Kidney (tissue), 14 donors: ENCODE results near the gene TNPO1. TPM values are rescaled to one million over a fixed set of nuclear protein-coding genes. Genes with fewer than 3 reads are reported as not detected.
"Not testable (repeated sequence)": the region's sequence is repeated elsewhere in the genome, so short reads cannot be mapped to it uniquely, and the experiment has no call there.

Experiments used
- DNase-seq, 5 donors: peaks; one replicate each; pipeline ENCODE4 v3.0.0-alpha.2; 2013 to 2020
- FAIRE-seq: peaks from 2 replicates; lab custom pipeline; 2012; peaks lifted over from hg19 to GRCh38; lab: Jason Lieb, UNC
- H3K27ac ChIP-seq, 2 donors: one replicate each; pipeline ENCODE4 v1.7.0; 2013; ENCODE audit warnings: low read depth in 2 of 2, low read length in 2 of 2, inconsistent platforms in 1 of 2
- H3K27me3 ChIP-seq: one replicate; pipeline ENCODE4 v1.7.1; 2013; ENCODE audit warnings: low read length, inconsistent platforms; ENCODE audit not compliant: control insufficient read depth, insufficient read depth
- H3K36me3 ChIP-seq, 3 donors: one replicate each; pipeline versions ENCODE4 v1.7.0 to v1.7.1; 2013; ENCODE audit warnings: low read length in 3 of 3, control low read depth in 1 of 3, inconsistent platforms in 1 of 3; ENCODE audit not compliant: insufficient read depth in 3 of 3, control insufficient read depth in 2 of 3
- H3K4me1 ChIP-seq, 3 donors: one replicate each; pipeline versions ENCODE4 v1.7.0 to v1.7.1; 2013; ENCODE audit warnings: low read length in 3 of 3, inconsistent platforms in 1 of 3, low read depth in 1 of 3; ENCODE audit not compliant: control insufficient read depth in 2 of 3, insufficient read depth in 2 of 3
- H3K4me3 ChIP-seq, 3 donors: one replicate each; pipeline versions ENCODE4 v1.7.0 to v1.8.1; 2013; ENCODE audit warnings: low read length in 3 of 3, control low read depth in 1 of 3, inconsistent platforms in 1 of 3
- H3K9ac ChIP-seq, 3 donors: one replicate each; pipeline versions ENCODE4 v1.7.0 to v1.7.1; 2013; ENCODE audit warnings: low read length in 3 of 3, control low read depth in 1 of 3, inconsistent platforms in 1 of 3
- H3K9me3 ChIP-seq, 3 donors: one replicate each; pipeline versions ENCODE4 v1.7.0 to v1.7.1; 2013; ENCODE audit warnings: low read length in 3 of 3, control low read depth in 1 of 3, inconsistent platforms in 1 of 3; ENCODE audit not compliant: control insufficient read depth in 2 of 3, insufficient read depth in 1 of 3
- intact Hi-C: fragments of 100-400 bp; cut with DNase I; formaldehyde crosslinking; loops from one replicate; pipeline ENCODE4 v1.11.1; 2022
- polyA plus RNA-seq: library from polyadenylated mRNA; stranded (reverse); fragments of 350-450 nt; fragmentation: Illumina TruSeq; extraction: RNeasy Lipid Tissue Mini Kit (QIAGEN cat#74804); gene quantifications from one replicate; pipeline ENCODE4 v1.2.3, GENCODE V29; 2014; ENCODE audit warnings: low read depth, low replicate concordance; ENCODE audit not compliant: insufficient read depth
- total RNA-seq: library from RNA; stranded (reverse); fragmentation: NEBNext Ultra II Directional; extraction: Animal tissue kit (Norgen Biotek cat#: 25700); gene quantifications from one replicate; pipeline ENCODE4 v1.2.1, GENCODE V29; 2021
- TF ChIP-seq, protein P1 (sequence below): IDR thresholded peaks from 3 replicates; pipeline ENCODE4 v1.5.1; 2012; ENCODE audit warnings: mild to moderate bottlenecking, moderate library complexity, borderline replicate concordance; ENCODE audit not compliant: insufficient read depth; ENCODE audit errors: extremely low read depth
- donor health status: control.
- donor health status: control.
- donor health status: control.
- donor health status: control.
- donor health status: control.
- donor health status: DM: yes; HTN: yes; CAD: no.
- donor health status: Normal renal cell carcinoma (clear cell type).

Gene TNPO1
- total and polyA plus RNA-seq, 2 donors from 2014 or later = 15.6 to 86.6 TPM

DNA sequence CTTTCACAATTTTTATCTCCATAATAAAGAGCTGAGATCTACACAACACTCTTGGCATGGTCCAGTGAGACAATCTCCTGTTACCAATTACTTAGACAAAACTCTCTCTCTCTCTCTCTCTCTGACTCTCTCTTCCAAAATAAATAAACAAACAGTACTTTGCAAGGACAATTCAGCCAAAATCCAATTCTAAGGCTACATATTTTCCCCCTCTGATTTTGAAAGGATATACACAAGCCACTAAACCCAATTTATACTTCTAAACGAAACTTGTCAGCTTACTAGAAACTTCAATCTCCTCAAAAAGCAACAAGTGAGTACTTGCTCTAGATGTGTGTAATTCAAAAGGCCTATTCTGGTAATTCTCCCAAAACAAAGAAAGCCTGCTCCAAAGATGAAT, 26.3 kb upstream of the TNPO1 start:
- intact Hi-C loops = no loop called here
- DNase-seq (no peak), FAIRE-seq (no peak)
- Histone ChIP-seq H3K27ac (no peak overlapping the region), H3K9me3 (no peaks in the 10 kb centered on the region), H3K4me3 (no peak overlapping the region), H3K9ac (no peak overlapping the region), H3K27me3 (no peaks in the 10 kb centered on the region), H3K36me3 (no peaks in the 10 kb centered on the region), H3K4me1 (no peaks in the 10 kb centered on the region)
- TF ChIP-seq, protein P1, sequence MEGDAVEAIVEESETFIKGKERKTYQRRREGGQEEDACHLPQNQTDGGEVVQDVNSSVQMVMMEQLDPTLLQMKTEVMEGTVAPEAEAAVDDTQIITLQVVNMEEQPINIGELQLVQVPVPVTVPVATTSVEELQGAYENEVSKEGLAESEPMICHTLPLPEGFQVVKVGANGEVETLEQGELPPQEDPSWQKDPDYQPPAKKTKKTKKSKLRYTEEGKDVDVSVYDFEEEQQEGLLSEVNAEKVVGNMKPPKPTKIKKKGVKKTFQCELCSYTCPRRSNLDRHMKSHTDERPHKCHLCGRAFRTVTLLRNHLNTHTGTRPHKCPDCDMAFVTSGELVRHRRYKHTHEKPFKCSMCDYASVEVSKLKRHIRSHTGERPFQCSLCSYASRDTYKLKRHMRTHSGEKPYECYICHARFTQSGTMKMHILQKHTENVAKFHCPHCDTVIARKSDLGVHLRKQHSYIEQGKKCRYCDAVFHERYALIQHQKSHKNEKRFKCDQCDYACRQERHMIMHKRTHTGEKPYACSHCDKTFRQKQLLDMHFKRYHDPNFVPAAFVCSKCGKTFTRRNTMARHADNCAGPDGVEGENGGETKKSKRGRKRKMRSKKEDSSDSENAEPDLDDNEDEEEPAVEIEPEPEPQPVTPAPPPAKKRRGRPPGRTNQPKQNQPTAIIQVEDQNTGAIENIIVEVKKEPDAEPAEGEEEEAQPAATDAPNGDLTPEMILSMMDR = no peak

DNA sequence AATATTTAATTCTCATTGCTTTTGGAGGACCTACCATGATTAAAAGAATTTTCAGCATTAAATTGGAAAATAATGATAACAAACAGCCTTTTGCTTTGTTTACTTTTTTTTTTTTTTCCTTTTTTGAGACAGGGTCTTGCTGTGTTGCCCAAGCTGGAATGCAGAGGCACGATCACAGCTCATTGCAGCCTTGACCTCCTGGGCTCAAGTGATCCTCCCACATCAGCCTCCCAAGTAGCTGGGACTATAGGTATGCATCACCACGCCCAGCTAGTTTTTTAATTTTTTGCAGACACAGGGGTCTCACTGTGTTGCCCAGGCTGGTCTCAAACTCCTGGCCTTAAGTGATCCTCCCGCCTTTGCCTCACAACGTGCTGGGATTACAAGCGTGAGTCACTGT, 23.8 kb upstream of the TNPO1 start:
- H3K4me3 ChIP-seq, DNase-seq, H3K27ac ChIP-seq, H3K4me1 ChIP-seq, intact Hi-C loops, H3K9ac ChIP-seq, H3K36me3 ChIP-seq, FAIRE-seq, H3K9me3 ChIP-seq, H3K27me3 ChIP-seq: not testable (repeated sequence)

DNA sequence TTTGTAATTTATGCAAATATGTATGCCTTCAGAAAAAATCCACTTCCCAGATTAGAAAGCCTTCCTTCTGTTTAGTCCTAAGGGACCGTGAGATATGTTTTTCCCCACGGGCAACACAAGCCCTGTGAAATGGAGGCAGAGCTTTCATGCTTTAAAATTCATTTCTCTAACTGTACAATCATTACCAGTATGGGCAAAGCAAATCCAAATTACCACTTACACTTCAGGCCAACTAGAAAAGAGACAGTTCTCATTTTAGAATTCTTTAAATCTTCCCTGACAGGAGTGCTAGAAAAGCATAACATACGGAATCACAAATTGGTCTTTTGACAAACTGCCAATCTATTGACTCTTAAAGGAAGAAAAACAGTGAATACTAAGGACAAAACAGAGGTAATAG, 20.5 kb upstream of the TNPO1 start:
- Histone ChIP-seq H3K9me3 (no peaks in the 10 kb centered on the region), H3K4me1 (no peaks in the 10 kb centered on the region), H3K9ac (no peak overlapping the region), H3K36me3 (no peaks in the 10 kb centered on the region), H3K4me3 (no peak overlapping the region), H3K27ac (no peak overlapping the region), H3K27me3 (no peaks in the 10 kb centered on the region)
- TF ChIP-seq, protein P1 = no peak
- intact Hi-C loops = no loop called here
- no peak for DNase-seq
- no peak for FAIRE-seq

DNA sequence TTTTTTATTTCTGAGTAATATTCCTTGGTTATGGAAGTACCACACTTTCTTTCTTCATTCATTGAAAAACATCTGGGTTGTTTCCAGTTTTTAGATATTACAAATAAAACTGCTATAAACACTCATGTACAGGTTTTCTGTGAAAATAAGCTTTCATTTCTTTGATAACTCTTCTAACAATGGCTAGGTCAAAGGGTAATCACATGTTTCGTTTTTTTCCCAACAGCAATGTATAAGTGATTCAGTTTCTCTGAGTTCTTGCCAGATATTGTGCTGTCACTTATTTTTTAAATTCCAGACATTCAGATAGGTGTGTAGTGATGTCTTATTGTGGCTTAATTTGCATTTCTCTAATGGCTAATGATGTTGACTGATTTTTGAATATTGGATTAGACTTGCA, 16.7 kb upstream of the TNPO1 start:
- H3K27ac ChIP-seq = no peak overlapping the region
- no peak for FAIRE-seq

GRCh38 chr5:72808637-72809036, 7.8 kb upstream of the TNPO1 start:
- H3K36me3 ChIP-seq, intact Hi-C loops, H3K27me3 ChIP-seq, H3K9ac ChIP-seq, H3K4me1 ChIP-seq, H3K27ac ChIP-seq, FAIRE-seq, DNase-seq, H3K4me3 ChIP-seq: not testable (repeated sequence)
- peaks cover 0 to 16% (median 0%) of the 10 kb centered on the region in 3 donors for H3K9me3 ChIP-seq

More for the DNA sequence above, 16.7 kb upstream of the TNPO1 start:
- Histone ChIP-seq H3K4me3 (no peak overlapping the region), H3K9ac (no peak overlapping the region), H3K36me3 (no peaks in the 10 kb centered on the region), H3K4me1 (no peaks in the 10 kb centered on the region), H3K27me3 (no peaks in the 10 kb centered on the region), H3K9me3 (peaks cover 0 to under 1% (median 0%) of the 10 kb centered on the region in 3 donors)
- TF ChIP-seq, protein P1 = no peak
- DNase-seq = no peak
- intact Hi-C loops = no loop called here
